GM23338 (cell line): ENCODE measurements around the gene CMTM5. TPM values are rescaled to one million over a fixed set of nuclear protein-coding genes. Genes with fewer than 3 reads are reported as not detected.

Experiments used
- ATAC-seq: fragments of 200-7000 bp; cut with Tn5 transposase; 3 replicates; pipeline ENCODE4 v1.9.1; 2020
- DNase-seq: peaks from one replicate; pipeline ENCODE4 v3.0.0-alpha.2; 2015; ENCODE audit warnings: low spot score
- H2AFZ ChIP-seq: fragments of 200-600 bp; sonication (generic); 2 replicates; pipeline ENCODE4 v1.8.0; 2016; ENCODE audit warnings: antibody characterized with exemption, mild to moderate bottlenecking, moderate library complexity
- H3F3A ChIP-seq: fragments of 200-600 bp; sonication (generic); replicated peaks from 2 replicates; pipeline ENCODE4 v1.8.0; 2017; ENCODE audit warnings: antibody characterized with exemption, mixed run types, low read depth
- H3K27ac ChIP-seq: fragments of 200-600 bp; sonication (generic); 2 replicates; pipeline ENCODE4 v1.6.1; 2016; ENCODE audit warnings: low read depth
- H3K27me3 ChIP-seq: fragments of 200-600 bp; sonication (generic); 2 replicates; pipeline ENCODE4 v1.8.0; 2016; ENCODE audit warnings: mild to moderate bottlenecking, mixed run types, moderate library complexity; ENCODE audit not compliant: insufficient read depth
- H3K36me3 ChIP-seq: fragments of 200-600 bp; sonication (generic); 2 replicates; pipeline ENCODE4 v1.8.0; 2016; ENCODE audit warnings: mild to moderate bottlenecking; ENCODE audit not compliant: insufficient read depth
- H3K4me1 ChIP-seq: fragments of 200-600 bp; sonication (generic); 2 replicates; pipeline ENCODE4 v1.8.0; 2016; ENCODE audit warnings: mild to moderate bottlenecking, moderate library complexity; ENCODE audit not compliant: insufficient read depth
- H3K4me2 ChIP-seq: fragments of 200-600 bp; sonication (generic); 2 replicates; pipeline ENCODE4 v1.7.1; 2017; ENCODE audit warnings: mixed run types
- H3K4me3 ChIP-seq: fragments of 200-600 bp; sonication (generic); 2 replicates; pipeline ENCODE4 v1.6.1; 2016; ENCODE audit warnings: mixed run types
- H3K79me2 ChIP-seq: fragments of 200-600 bp; sonication (generic); replicated peaks from 2 replicates; pipeline ENCODE4 v1.8.0; 2017; ENCODE audit warnings: mild to moderate bottlenecking; ENCODE audit not compliant: insufficient read depth
- H3K9me2 ChIP-seq: fragments of 200-600 bp; sonication (generic); 2 replicates; pipeline ENCODE4 v1.8.0; 2017; ENCODE audit not compliant: insufficient read depth
- H4K20me1 ChIP-seq: fragments of 200-600 bp; sonication (generic); replicated peaks from 2 replicates; pipeline ENCODE4 v1.8.0; 2017; ENCODE audit warnings: mild to moderate bottlenecking; ENCODE audit not compliant: insufficient read depth
- H3K27ac Mint-ChIP-seq: 2 replicates; pipeline ENCODE4 v1.8.0; 2020; ENCODE audit warnings: inconsistent platforms, mild to moderate bottlenecking, moderate library complexity, mixed read lengths
- H3K27me3 Mint-ChIP-seq: 3 replicates; pipeline ENCODE4 v1.8.0; 2022; ENCODE audit warnings: low read depth, mild to moderate bottlenecking, moderate library complexity, mixed read lengths, inconsistent platforms; ENCODE audit not compliant: insufficient read depth, poor library complexity
- H3K36me3 Mint-ChIP-seq: 3 replicates; pipeline ENCODE4 v1.8.0; 2021; ENCODE audit warnings: low read depth, mild to moderate bottlenecking, inconsistent platforms, moderate library complexity, mixed read lengths
- H3K4me1 Mint-ChIP-seq: 3 replicates; pipeline ENCODE4 v1.8.0; 2020; ENCODE audit warnings: mild to moderate bottlenecking, inconsistent platforms, mixed read lengths
- H3K4me3 Mint-ChIP-seq: 3 replicates; pipeline ENCODE4 v1.8.0; 2021; ENCODE audit warnings: moderate library complexity, mild to moderate bottlenecking, inconsistent platforms, mixed read lengths
- H3K9me3 Mint-ChIP-seq: 3 replicates; pipeline ENCODE4 v1.8.0; 2020; ENCODE audit warnings: moderate library complexity, mild to moderate bottlenecking, inconsistent platforms, mixed read lengths
- CREB1 ChIP-seq: fragments of 250-450 bp; sonication (Bioruptor Pico); IDR thresholded peaks from 2 replicates; pipeline ENCODE4 v1.5.0; 2020; ENCODE audit warnings: low read depth, mild to moderate bottlenecking, moderate library complexity
- CTCF ChIP-seq, 2 experiments: fragments of 200-600 bp in 1 of 2; sonication (generic) in 1 of 2; conservative IDR thresholded peaks; 2 replicates each; pipeline versions ENCODE4 v1.5.1 to v1.6.1; 2016 to 2017; ENCODE audit warnings: antibody characterized with exemption in 2 of 2, low read depth in 2 of 2, mild to moderate bottlenecking in 2 of 2, moderate library complexity in 1 of 2
- EZH2 ChIP-seq: fragments of 200-600 bp; sonication (generic); IDR thresholded peaks from one replicate; pipeline ENCODE4 v1.8.0; 2017; ENCODE audit warnings: antibody characterized with exemption, mild to moderate bottlenecking, low read depth; ENCODE audit not compliant: unreplicated experiment
- EZH2phosphoT487 ChIP-seq: fragments of 200-600 bp; sonication (generic); IDR thresholded peaks from one replicate; pipeline ENCODE4 v1.8.1; 2018; ENCODE audit warnings: antibody characterized with exemption; ENCODE audit not compliant: unreplicated experiment
- NANOG ChIP-seq: IDR thresholded peaks from 2 replicates; pipeline ENCODE4 v1.6.1; 2016; ENCODE audit warnings: antibody characterized with exemption, borderline replicate concordance
- POLR2AphosphoS5 ChIP-seq: IDR thresholded peaks from 2 replicates; pipeline ENCODE4 v1.6.1; 2016; ENCODE audit warnings: antibody characterized with exemption, low read depth
- polyA plus RNA-seq: library from polyadenylated mRNA; unstranded; fragments of >200 nt; fragmentation: Nextera tagmentation; extraction: Ambion mirVana; gene quantifications from 2 replicates; pipeline ENCODE4 v1.2.1, GENCODE V29; 2016
- total RNA-seq: library from RNA; depleted of rRNA; stranded (reverse); fragments of >200 nt; shearing (Covaris generic); gene quantifications from 2 replicates; pipeline ENCODE4 v1.2.3, GENCODE V29; 2014

CMTM5 gene
- total and polyA plus RNA-seq, 2 experiments from 2014 or later = 0.24 TPM; not detected in 1

GRCh38 chr14:23403139-23403438 lies 26.2 kb downstream of the CMTM5 start:
- Histone ChIP-seq H3K4me1 (no peaks in the 10 kb centered on the region), H3K79me2 (no peaks in the 10 kb centered on the region), H3K27ac (no peak overlapping the region), H3K36me3 (no peaks in the 10 kb centered on the region), H3K4me2 (no peak overlapping the region), H2AFZ (no peak overlapping the region), H3F3A (no peaks in the 10 kb centered on the region), H3K4me3 (no peak overlapping the region), H3K9me2 (no peaks in the 10 kb centered on the region; the same call in 1 of the 2 replicates), H4K20me1 (no peaks in the 10 kb centered on the region), H3K27me3 (no peaks in the 10 kb centered on the region)
- H3K27ac Mint-ChIP-seq = no peak overlapping the region
- H3K36me3 Mint-ChIP-seq = no peaks in the 10 kb centered on the region; the same call in 2 of the 3 replicates
- DNase-seq (no peak), ATAC-seq (no peak)
- no peaks in the 10 kb centered on the region; the same call in 2 of the 3 replicates for H3K9me3 Mint-ChIP-seq
- TF ChIP-seq EZH2 (no peak), CTCF (conservative IDR thresholded peaks at IDR 0.05; ENCODE audit: low read depth in 2 of 2) (no peak), POLR2AphosphoS5 (no peak), NANOG (no peak)
- H3K27me3 Mint-ChIP-seq = peaks cover 23% of the 10 kb centered on the region
- no peak overlapping the region for H3K4me3 Mint-ChIP-seq
- H3K4me1 Mint-ChIP-seq = peaks cover 6% of the 10 kb centered on the region; the same call in 1 of the 3 replicates

DNA sequence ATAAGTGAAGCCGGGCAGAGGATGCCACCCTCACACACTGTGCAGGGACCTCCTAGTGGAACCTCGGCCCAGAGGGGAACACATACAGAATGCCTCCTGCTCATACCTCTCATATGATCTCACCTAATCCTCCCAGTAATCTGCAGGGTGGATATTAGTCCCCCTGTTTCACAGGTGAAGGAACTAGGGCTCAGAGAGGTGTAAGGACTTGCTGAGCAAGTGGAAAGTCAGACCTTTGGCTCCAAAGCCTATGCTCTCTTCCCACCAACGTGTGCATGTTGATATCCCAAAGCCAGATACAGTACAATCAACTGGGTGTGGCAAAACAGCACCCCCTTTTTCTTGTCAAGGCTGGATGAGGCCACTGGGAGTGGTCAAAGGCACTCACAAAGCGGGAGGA lies 27.1 kb downstream of the CMTM5 start:
- Histone ChIP-seq H3K27ac (no peak overlapping the region), H3F3A (no peaks in the 10 kb centered on the region), H3K9me2 (no peaks in the 10 kb centered on the region), H3K36me3 (no peaks in the 10 kb centered on the region), H3K4me3 (no peak overlapping the region), H3K79me2 (no peaks in the 10 kb centered on the region), H4K20me1 (no peaks in the 10 kb centered on the region), H3K27me3 (no peaks in the 10 kb centered on the region), H3K4me1 (no peaks in the 10 kb centered on the region), H3K4me2 (no peak overlapping the region), H2AFZ (no peak overlapping the region)
- DNase-seq (no peak), ATAC-seq (no peak)
- Mint-ChIP-seq H3K27me3 (peaks cover 22% of the 10 kb centered on the region), H3K27ac (no peak overlapping the region), H3K4me3 (no peak overlapping the region), H3K4me1 (peaks cover 6% of the 10 kb centered on the region; the same call in 1 of the 3 replicates), H3K36me3 (no peaks in the 10 kb centered on the region; the same call in 2 of the 3 replicates), H3K9me3 (no peaks in the 10 kb centered on the region; the same call in 2 of the 3 replicates)
- TF ChIP-seq CREB1 (CRISPR knock-in tag) = no peak
- no peak for TF ChIP-seq EZH2phosphoT487
- TF ChIP-seq CTCF (conservative IDR thresholded peaks at IDR 0.05; ENCODE audit: low read depth in 2 of 2) = no peak
